Stimulated activated CD4-positive, alpha-beta T cell treated with anti-CD3 and anti-CD28 coated beads, Interleukin-15, amount 100 ng/mL, for 48 hours (primary cell): ENCODE measurements around the gene SMOC1.

Experiments used
- DNase-seq, 2 donors: peaks; one replicate each; pipeline ENCODE4 v3.0.0-alpha.2; 2020; ENCODE audit warnings: low read depth in 2 of 2

The SMOC1 gene

DNA sequence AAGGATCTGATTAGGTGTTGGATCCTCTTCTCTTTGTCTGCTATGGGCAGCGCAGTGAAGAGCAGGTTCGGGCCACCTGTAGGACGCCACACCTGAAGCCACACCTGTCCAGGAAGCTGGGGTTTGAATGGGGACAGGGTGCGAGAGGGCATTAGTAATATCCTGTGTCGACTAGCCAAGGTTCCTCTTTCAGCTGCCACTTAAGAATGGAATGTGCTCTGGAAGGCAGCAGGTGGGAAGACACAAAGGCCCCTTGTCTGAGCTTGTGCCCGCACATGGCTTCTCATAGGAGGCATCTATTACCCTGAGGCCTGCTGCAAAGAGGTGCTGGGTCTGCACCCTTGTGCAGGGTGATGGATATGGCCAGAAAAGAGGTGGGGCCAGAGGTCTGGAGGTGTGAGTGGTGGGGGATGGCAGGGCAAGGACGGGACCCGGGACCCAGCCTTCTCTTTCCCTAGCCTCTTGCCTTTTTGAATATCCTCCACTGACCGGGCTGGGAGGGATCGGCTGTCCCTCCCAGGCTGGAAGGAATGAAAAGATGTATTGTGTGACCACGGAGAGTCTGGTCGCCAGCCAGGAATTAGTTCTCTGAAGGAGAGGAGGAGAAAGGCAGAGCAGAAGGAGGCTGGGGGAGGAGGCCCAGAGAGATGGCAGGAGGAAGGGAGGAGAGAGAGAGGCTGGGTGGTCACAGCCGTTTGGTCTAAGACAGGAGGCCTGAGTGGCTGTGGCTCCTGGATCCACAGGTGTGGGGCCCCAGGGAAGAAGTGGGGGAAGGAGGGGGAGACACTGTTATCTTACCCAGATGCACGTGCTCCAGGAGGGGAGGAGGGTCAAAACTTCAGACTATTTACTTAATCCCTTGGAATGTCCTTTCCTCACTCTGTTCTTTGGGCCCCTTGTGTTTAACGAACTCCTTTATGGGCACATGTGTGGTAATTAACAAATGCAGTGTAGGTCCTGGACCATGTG, 101.5 kb downstream of the SMOC1 start:
- DNase-seq: no peak

- no peak for DNase-seq
Measured at GRCh38 chr14:69982220-69982839, 103.1 kb downstream of the SMOC1 start.

GRCh38 chr14:69982886-69983285, 103.7 kb downstream of the SMOC1 start:
- no peak for DNase-seq

- DNase-seq: no peak
Measured at GRCh38 chr14:69983317-69983716, 104.1 kb downstream of the SMOC1 start.

DNA sequence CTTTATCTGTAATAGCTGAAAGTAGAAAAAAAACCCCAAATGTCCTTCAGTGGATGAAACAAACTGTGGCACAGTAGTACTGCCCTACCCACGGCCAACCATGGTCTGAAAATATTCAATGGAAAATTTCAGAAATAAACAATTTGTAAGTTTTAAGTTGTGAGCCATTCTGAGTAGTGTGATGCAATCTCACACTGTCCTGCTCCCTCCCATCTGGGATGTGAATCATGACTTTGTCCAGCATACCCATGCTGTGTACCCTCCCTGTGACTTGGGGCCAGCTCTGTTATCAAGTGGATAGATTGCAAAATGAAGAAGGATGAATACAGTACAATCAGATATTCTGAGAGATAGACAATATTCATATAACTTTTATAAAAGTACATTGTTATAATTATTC, 106.2 kb downstream of the SMOC1 start:
- no peak for DNase-seq

DNA sequence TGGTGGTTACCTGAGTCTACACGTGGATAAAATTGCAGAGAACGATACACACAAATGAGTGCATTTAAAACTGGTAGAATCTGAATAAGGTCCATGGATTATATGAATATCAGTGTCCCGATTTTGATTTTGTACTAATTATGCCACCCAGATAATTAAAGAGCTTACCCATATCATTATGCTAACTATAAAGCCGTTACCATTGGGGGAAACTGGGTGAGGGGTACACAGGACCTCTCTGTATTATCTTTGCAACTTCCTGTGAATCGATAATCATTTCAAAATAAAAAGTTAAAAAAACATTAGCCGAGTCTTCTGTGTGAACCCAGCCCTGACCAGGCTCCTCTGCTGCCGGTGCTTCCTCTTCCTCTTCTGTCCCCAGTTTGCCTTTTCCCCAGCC, 107.1 kb downstream of the SMOC1 start:
- DNase-seq: no peak

DNA sequence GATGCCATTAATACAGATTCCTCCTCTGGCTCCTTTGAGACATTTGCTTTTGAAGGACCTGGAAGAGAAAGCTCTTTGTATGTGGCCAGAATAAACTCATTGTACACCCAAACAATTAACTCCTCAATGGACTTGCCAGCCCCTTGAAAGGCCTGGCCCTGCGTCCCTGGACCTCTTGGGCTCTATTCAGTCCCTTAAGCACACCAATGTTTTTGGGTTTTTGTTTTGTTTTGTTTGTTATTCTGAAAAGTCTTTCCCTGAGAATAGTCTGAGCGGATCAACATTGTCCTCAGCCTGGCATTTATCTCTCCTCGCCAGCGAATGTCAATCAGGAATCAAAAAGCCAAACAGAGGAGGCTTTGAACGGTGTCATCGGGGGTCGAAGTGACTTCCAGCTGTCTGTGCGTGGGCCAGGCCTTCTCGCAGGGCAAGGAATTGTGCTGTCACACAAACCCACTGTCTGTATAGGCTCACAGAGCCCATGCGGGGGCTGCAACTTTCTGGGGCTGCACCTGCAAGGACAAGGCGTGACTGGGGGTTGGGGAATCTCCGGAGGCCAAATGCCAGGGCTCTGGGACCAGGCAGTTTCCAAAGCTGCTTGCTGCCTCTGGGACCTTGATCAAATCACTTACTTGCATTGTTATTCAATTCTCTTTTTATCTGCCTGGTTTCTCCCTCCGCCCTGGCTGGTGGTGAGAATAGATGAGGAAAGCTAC, 108.3 kb downstream of the SMOC1 start:
- DNase-seq: no peak

DNA sequence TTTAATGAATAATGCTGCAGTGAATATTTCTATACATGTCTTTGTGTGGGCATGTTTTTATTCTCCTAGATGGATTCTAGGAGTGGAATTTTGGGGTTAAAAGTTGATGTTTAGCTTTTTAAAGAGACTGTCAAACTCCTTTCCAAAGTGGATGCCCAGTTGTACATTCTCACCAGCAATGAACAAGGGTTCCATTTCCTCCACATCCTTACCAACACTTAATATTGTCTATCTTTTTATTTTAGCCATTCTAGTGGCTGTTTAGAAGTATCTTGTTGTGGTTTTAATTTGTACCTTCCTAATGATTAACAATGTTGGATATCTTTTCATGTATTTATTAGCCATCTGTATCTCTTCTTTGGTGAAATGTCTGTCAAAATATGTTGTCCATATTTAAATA, 109.8 kb downstream of the SMOC1 start:
- no peak for DNase-seq

DNA sequence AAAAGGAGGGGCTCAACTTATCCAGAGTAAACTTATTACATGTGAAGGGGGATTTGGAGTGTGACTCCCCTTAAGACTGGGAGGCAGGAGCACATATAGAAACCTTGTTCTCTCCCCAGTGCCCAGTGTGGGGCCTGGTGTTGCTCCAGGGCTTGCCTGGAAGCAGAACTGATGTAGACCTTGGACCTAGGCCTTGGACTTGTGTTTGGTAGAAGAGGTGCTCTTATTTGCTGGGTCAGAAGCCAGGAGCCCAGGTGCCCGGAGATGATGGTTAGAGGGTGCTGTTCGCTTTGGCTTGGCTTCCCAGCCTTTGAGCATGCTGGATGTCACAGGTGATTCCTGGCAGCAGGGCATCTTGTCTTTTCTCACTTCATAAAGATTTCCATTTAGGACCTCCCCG, 110.4 kb downstream of the SMOC1 start:
- DNase-seq: no peak

DNA sequence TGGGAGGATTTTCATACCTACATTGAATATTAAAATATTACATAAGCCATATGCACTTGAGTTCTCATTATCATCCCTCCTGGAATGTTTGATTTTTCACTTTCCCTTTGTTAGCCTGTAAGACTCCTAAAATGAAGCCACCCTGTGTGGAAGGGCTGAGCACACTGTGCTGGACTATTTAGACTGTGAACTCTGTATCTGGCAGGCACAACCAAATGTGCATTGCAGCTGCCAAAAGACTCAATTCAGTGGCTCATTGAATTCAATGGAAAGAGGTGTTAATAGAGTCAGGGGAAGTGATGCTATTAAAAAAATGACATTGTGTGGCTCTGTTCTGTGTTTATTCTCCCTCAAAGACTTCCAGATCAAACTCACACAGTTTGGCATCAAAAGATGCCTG, 111.1 kb downstream of the SMOC1 start:
- DNase-seq: no peak

- no peak for DNase-seq
Measured at GRCh38 chr14:69991422-69991821, 112.2 kb downstream of the SMOC1 start.

- no peak for DNase-seq
Measured at GRCh38 chr14:69992564-69992963, 113.3 kb downstream of the SMOC1 start.

- DNase-seq: no peak
Measured at GRCh38 chr14:69993326-69993725, 114.1 kb downstream of the SMOC1 start.

DNA sequence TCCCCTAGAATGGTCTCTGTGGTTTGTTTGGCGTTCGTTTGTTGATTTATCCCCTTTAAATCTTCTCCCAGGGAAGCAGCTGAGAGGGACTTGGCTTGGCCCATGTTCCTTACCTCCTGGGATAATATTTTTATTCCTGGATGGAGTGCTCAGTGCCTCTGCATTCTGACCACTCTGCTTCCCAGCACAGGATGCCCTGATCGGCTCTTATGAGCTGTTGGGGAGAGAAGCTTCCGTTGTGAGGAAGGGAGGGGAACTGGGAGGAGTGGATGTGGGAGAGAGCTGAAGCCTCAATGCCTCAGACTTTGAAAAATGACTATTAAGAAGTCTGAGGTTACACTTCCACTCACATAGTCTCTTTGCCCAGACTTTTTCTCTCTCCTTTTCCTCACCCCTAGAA, 114.8 kb downstream of the SMOC1 start:
- no peak for DNase-seq

- no peak for DNase-seq
Measured at GRCh38 chr14:69996216-69996615, 117.0 kb downstream of the SMOC1 start.

DNA sequence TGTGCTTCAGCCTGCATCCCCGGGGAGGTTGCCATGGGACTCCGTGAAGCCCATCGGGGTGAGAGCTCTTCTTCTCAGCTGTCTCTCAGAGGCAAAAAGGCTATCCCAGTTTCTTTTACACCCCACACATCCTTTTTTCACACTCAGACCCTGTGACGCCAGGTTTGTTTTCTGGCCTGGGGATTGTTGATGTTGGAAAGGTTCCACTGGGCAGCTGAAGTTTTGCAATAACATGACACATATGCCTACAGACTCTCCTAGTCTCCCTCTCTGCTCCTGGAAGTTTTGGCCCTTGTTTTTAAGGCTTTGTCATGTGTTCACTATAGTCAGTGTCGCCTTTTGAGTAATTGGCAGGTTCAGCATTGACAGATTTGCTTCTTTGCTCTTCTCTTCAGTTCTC, 118.6 kb downstream of the SMOC1 start:
- DNase-seq: no peak

DNA sequence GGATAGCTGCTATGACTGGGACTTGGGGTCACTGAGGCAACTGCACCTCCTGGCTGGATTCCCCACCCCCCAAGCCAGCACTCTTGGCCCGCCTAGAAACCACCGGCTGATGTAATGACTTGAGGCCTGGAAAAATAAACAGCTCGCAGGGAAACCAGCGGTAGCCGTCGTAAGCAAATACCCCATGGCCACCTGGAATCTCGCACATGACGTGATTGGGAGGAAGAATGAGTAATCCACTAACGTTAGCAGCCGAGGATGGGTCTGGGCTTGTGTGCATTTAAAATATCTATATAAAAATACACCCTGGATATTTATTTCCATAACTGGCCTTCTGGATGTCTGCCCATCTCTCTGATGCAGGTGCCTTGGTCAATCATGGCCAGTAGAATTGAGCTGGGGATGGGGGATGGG, 120.1 kb downstream of the SMOC1 start:
- DNase-seq: no peak

DNA sequence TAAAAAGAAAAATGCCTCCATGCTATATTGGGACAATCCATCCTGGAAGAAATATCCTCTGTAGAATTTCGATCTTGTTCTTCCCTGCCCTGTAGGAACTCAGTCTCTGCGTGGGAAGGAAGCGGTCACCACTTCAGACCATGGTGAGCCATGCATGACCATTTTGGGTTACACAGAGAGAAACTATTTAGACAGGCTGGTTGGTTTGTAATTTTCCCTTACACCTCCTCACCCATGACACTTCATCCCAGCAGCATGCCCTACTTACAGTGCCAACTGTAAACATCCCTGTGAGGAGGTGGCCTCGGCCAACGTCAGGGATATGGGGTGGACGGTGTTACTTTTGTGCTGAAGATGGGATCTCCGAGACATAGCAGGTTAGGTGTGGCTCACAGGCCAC, 121.4 kb downstream of the SMOC1 start:
- no peak for DNase-seq

DNA sequence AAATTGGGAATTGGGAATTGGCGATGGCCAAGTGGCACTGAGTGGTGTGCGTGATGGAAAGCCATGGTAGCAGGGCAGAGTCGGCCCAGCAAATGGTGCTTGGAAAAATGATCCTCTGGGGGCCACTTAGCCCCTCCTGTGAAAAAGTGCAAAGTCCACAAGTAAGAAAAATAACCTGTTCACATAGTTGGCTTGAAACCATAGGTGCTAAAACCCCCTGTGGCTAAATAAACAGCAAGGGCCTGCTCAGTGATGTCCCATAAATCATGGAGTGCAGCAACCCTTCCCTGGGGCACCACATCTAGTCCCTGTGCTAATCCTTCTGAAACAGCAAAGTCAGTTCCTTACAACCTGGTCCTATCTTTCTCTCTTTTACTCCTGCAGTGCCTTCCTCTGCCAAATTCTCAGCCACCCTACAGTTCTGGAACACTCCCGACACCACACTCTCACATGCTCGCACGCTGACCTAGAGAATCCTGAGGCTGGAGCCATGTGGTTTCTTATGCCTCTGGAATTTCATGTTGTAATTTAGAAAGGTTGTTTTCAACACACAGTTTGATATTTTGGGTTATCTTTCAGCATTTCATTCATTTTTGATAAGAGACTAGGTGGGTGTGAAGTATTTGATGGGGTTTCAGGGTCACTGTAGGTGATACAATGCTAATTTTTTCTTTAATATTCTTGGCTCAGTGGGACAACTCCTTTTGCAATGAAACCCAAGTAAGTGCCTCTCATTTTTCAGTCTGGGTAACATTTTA, 123.6 kb downstream of the SMOC1 start:
- no peak for DNase-seq

- DNase-seq: no peak
Measured at GRCh38 chr14:70004791-70005190, 125.6 kb downstream of the SMOC1 start.

GRCh38 chr14:70005281-70005805, 126.1 kb downstream of the SMOC1 start:
- no peak for DNase-seq

DNA sequence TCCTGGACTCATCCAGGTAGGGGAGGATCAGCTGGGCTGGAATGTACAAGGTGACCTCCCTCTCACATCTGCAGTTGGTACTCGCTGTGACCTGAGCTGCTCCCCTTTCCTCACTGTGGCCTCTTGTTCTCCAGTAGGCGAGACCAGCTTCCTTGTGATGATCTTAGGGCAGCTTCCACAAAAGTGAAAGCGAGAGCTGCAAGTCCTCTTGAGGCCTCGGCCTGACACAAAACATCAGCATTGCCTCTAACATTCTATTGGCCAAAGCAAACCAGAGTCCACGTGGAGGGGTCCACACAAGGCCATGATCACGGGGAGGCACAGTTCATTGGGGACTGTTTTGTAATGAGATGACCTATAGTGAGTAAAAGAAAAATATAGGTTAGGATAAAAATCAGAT, 127.5 kb downstream of the SMOC1 start:
- no peak for DNase-seq
